Left lobe of liver (tissue), 2 donors: ENCODE results near the gene CLCNKA. TPM values are rescaled to one million over a fixed set of nuclear protein-coding genes. Genes with fewer than 3 reads are reported as not detected.
"Not testable (repeated sequence)": the region's sequence is repeated elsewhere in the genome, so short reads cannot be mapped to it uniquely, and the experiment has no call there.

Experiments
- ATAC-seq: fragments of 200-7000 bp; cut with Tn5 transposase; one replicate; pipeline ENCODE4 v1.9.1; 2020; ENCODE audit warnings: mild to moderate bottlenecking, moderate library complexity
- DNase-seq: peaks from one replicate; pipeline ENCODE4 v3.0.0-alpha.2; 2020; ENCODE audit warnings: low spot score
- total RNA-seq: library from RNA; stranded (reverse); gene quantifications from one replicate; pipeline ENCODE4 v1.2.1, GENCODE V29; 2021
- donor health status: DM: no; HTN: no; CAD: no; lungs with moderate emphysema.
- donor health status: DM: no; HTN: yes; CAD: no.

CLCNKA gene
- total RNA-seq, 1 donor from 2014 or later, result 0.08 TPM

DNA sequence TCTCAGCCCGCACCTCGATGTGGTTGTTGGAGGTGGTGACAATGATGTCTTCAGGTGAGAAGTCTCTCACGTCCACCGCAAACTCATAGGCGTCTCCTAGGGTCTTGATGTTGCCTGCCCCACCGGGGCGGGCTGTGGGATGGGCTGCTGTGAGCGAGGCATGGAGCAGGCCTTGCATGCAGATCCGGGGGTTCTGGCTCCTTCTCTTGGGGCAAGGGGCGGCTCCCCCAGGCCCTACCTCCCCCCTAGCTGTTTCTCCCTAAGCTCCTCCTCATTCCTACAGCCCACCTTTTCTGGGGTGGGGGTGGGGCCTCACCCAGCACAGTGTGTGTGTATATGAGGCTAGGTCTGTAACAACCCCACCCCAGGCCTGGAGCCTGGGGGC, 4.8 kb upstream of the CLCNKA start:
- ATAC-seq, result no peak
- DNase-seq, result no peak

GRCh38 chr1:16017461-16018303, 4.2 kb upstream of the CLCNKA start, which contains the start of gene HSPB7:
TSS of gene HSPB7 (minus strand) at chr1:16018043. CDS start at chr1:16017963, 80 bp downstream.
- no peak for DNase-seq
- peak; percentile 16 for ATAC-seq

DNA sequence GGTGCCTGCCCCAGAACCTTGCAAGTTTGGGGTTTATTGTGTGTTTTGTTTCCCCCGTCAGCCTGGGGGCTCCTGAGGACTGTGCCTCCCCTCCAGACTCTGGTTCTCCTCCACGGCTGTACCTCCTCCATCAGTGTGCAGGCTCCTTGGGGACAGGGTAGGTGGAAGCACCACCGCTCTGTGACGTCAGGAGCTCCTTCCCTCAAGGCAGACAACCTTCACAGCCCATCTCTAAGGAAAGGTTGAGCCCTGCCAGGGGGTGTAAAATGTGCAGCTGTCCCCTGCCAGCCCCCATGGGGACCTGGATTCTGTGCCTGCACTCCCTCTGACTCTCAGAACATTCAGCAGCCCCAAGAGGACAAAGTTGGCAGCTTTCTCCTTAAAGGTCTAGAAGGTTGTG, 3.5 kb upstream of the CLCNKA start:
- ATAC-seq (no peak), DNase-seq (no peak)

GRCh38 chr1:16018749-16019643, 2.8 kb upstream of the CLCNKA start:
- ATAC-seq (no peak), DNase-seq (no peak)

- ATAC-seq, result no peak
- no peak for DNase-seq
Measured at GRCh38 chr1:16019644-16020277, 2.1 kb upstream of the CLCNKA start.

DNA sequence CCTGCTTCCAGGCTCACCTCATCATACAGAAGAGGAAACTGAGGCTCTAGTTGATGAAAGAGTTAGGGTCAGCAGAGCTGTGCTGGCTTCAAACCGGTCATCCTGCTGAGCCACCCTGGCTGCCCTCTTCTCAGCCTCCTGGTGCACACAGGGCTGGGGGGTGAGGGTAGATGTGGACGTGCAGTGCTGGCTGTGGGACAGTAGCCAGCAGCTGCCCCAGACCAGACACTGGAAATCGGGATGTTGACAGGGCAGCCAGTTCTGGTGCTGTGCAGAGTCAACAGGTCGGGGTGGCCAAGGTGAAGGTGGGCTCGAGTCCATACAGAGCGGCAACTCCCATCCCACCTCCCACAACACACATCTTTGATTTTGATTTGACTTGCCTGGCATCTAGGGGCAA, 1.5 kb upstream of the CLCNKA start:
- no peak for ATAC-seq

DNA sequence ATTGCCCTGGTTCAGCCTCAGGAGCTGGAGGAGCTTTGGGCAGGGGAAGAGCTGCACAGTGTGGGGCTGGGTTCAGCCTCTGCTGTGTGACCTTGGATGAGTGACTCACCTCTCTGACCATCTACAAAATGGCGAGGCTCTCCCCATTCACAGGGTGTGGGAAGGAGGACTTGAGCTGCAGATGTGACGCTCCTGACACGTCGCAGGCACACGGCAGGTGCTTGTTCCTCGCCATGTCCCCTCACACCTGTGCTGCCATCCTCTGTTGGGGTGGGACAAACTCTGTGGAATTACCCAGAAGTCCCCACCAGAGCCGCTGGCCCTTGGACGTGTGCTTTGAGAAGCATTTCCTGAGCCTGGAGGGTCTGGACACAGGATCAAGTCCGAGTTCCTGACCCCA, 958 bp upstream of the CLCNKA start:
- ATAC-seq, DNase-seq: not testable (repeated sequence)

More for the DNA sequence above, 1.5 kb upstream of the CLCNKA start:
- DNase-seq, result no peak

DNA sequence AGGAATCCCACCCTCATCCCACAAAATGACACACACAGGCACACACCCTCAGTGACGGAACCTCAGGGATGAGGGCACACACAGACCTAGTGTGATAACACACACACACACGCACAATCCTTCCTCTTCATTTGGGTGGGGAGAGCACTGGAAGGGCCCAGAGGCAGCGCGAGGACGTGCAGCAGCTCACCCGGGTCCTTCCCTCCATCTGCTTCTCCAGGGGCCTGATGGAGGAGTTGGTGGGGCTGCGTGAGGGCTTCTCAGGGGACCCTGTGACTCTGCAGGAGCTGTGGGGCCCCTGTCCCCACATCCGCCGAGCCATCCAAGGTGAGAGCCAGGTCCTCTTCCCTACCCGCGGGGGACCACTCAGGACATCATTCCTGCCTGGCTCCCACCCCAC, 557 bp downstream of the CLCNKA start:
- DNase-seq, result no peak
- ATAC-seq, result no peak

- ATAC-seq (peak; percentile 88), DNase-seq (peak; percentile 81)
Measured at GRCh38 chr1:16023050-16023653, 1.3 kb downstream of the CLCNKA start.

DNA sequence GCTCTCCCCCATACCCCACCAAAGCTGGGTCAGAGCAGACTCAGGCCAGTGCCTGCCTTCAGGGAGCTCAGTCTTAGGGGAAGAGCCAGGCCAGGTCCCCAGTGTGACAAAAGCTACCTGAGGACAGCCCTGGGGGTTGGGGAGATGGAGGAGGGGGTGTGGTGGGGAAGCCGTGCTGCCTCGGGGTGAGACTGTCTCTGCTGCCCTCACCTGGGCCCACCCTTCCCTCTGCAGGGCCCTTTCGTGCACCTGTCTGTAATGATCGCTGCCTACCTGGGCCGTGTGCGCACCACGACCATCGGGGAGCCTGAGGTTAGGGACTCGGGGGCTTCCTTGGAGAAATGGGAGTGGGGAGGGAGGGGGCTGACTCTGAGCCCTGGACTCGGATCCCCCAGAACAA, 4.5 kb downstream of the CLCNKA start:
- DNase-seq, ATAC-seq: not testable (repeated sequence)

- DNase-seq, result no peak
- no peak for ATAC-seq
Measured at GRCh38 chr1:16026723-16027484, 5.1 kb downstream of the CLCNKA start.

DNA sequence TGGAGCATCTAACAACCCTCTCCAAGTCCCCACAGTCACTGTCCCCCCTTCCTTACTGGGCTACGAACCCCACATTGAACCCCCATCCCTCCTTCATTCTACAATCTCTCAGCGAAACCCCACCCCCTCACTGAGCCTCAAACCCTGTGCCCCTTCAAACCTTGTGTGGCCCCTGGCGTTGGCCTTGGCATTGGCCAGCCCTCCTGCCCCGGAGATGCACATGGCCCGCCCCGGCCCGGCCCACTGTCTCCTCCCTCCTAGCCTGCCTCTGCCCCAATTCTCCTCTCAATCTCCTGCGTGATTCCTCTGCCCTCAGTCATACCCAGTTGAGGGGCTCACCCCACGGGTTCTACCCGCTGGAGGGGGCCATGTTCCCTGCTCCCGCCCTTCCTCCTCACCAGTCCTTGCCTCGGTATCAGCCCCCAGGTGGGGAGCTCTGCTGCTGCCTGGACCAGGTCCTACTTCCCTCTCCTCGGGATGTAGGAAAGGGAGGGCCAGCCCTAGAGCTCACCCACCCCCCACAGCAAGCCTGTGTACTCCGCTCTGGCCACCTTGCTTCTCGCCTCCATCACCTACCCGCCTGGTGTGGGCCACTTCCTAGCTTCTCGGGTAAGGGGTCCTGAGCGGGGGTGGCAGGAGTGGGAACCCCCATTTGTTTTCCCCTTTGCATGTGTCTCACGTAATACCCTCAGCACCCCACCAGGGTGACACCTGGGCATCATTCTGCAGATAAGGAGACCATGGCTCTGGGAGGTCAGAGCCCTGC, 6.6 kb downstream of the CLCNKA start:
- ATAC-seq (no peak), DNase-seq (no peak)

- DNase-seq, ATAC-seq: not testable (repeated sequence)
Measured at GRCh38 chr1:16029003-16029268, 7.1 kb downstream of the CLCNKA start.

DNA sequence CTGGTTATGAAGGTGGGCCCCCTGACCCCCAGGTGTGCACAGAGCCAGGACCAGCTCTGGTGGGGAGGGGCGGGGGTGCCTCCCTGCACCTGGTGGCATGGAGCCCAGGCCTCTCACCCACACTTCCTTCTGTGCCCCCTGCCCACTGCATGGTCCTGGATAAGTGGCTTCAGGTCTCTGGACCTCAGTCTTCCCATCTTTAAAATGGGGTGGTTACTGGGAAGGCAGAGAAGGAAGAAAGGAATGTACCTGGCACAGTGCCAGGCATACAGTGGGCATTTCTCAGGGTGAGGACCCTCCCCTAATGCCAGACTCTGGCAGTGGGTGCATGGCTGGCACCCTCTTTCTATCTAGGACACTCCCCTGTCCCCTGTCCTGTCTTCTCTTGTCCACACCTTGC, 7.5 kb downstream of the CLCNKA start:
- DNase-seq (no peak), ATAC-seq (no peak)

GRCh38 chr1:16031551-16031950, 9.7 kb downstream of the CLCNKA start:
- ATAC-seq (no peak), DNase-seq (no peak)

- peak; percentile 81 for DNase-seq
- ATAC-seq, result peak; percentile 95
Measured at GRCh38 chr1:16032388-16033102, 10.7 kb downstream of the CLCNKA start.

- not testable (repeated sequence) for DNase-seq, ATAC-seq
Measured at GRCh38 chr1:16033103-16033632, 11.3 kb downstream of the CLCNKA start.

- DNase-seq, ATAC-seq: not testable (repeated sequence)
Measured at GRCh38 chr1:16036461-16036860, 14.6 kb downstream of the CLCNKA start.

DNA sequence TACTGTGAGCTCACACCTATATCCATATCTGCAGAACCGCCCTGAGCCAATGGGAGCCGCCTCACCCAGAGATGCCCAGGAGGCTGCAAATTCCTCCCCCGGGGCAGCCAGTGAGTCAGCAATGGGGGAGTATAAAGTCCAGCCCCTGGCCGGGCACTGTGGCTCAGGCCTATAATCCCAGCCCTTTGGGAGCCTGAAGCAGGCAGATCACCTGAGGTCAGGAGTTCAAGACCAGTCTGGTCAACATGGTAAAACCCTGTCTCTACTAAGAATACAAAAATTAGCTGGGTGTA, 16.7 kb downstream of the CLCNKA start:
- no peak for ATAC-seq

More for the DNA sequence above, 16.7 kb downstream of the CLCNKA start:
- no peak for DNase-seq
